H9 (cell line): ENCODE measurements around the gene YWHAQ. TPM values are rescaled to one million over a fixed set of nuclear protein-coding genes. Genes with fewer than 3 reads are reported as not detected.
"Not testable (repeated sequence)": the region's sequence is repeated elsewhere in the genome, so short reads cannot be mapped to it uniquely, and the experiment has no call there.

ENCODE experiments used
- DNase-seq: peaks from one replicate; pipeline ENCODE4 v3.0.0-alpha.2; 2017
- H2AFZ ChIP-seq: one replicate; pipeline ENCODE4 v1.6.1; 2013; ENCODE audit warnings: mild to moderate bottlenecking, low read length, control low read depth, moderate library complexity
- H2AK5ac ChIP-seq: 2 replicates; pipeline ENCODE4 v1.6.1; 2013; ENCODE audit warnings: low read length, control low read depth, mixed read lengths; ENCODE audit not compliant: insufficient read length
- H2BK120ac ChIP-seq: one replicate; pipeline ENCODE4 v1.6.1; 2013; ENCODE audit warnings: low read depth, mild to moderate bottlenecking, low read length, control low read depth, inconsistent platforms; ENCODE audit not compliant: poor library complexity, severe bottlenecking
- H2BK12ac ChIP-seq: 2 replicates; pipeline ENCODE4 v1.6.1; 2013; ENCODE audit warnings: low read length, control low read depth, mixed read lengths, low read depth; ENCODE audit not compliant: insufficient read length
- H2BK15ac ChIP-seq: 2 replicates; pipeline ENCODE4 v1.6.1; 2013; ENCODE audit warnings: low read depth, low read length, control low read depth
- H2BK20ac ChIP-seq: one replicate; pipeline ENCODE4 v1.6.1; 2013; ENCODE audit warnings: low read depth, mild to moderate bottlenecking, low read length, control low read depth, inconsistent platforms; ENCODE audit not compliant: poor library complexity, severe bottlenecking
- H2BK5ac ChIP-seq: 2 replicates; pipeline ENCODE4 v1.6.1; 2013; ENCODE audit warnings: low read length, control low read depth, mixed read lengths; ENCODE audit not compliant: insufficient read length
- H3K14ac ChIP-seq: 2 replicates; pipeline ENCODE4 v1.6.1; 2013; ENCODE audit warnings: low read length, control low read depth; ENCODE audit not compliant: insufficient read depth
- H3K18ac ChIP-seq: 2 replicates; pipeline ENCODE4 v1.6.1; 2013; ENCODE audit warnings: low read depth, mild to moderate bottlenecking, mixed read lengths, low read length, control low read depth; ENCODE audit not compliant: insufficient read length
- H3K23ac ChIP-seq: 2 replicates; pipeline ENCODE4 v1.6.1; 2013; ENCODE audit warnings: low read length, control low read depth, mixed read lengths, low read depth; ENCODE audit not compliant: insufficient read length
- H3K23me2 ChIP-seq: 2 replicates; pipeline ENCODE4 v1.6.1; 2013; ENCODE audit warnings: low read depth, mild to moderate bottlenecking, mixed read lengths, low read length, control low read depth; ENCODE audit not compliant: insufficient read length, poor library complexity, severe bottlenecking
- H3K27ac ChIP-seq: 2 replicates; pipeline ENCODE4 v1.5.1; 2013; ENCODE audit warnings: low read length, control low read depth, mixed read lengths, low read depth; ENCODE audit not compliant: insufficient read length
- H3K27me3 ChIP-seq: 2 replicates; pipeline ENCODE4 v1.6.1; 2013; ENCODE audit warnings: low read length, control low read depth, inconsistent platforms; ENCODE audit not compliant: insufficient read depth
- H3K4ac ChIP-seq: 2 replicates; pipeline ENCODE4 v1.6.1; 2013; ENCODE audit warnings: low read depth, mild to moderate bottlenecking, control low read depth, inconsistent platforms, low read length, moderate library complexity
- H3K4me1 ChIP-seq: 2 replicates; pipeline ENCODE4 v1.6.1; 2013; ENCODE audit warnings: low read length, control low read depth, inconsistent platforms; ENCODE audit not compliant: insufficient read depth
- H3K4me2 ChIP-seq: 2 replicates; pipeline ENCODE4 v1.6.1; 2013; ENCODE audit warnings: low read length, control low read depth, mixed read lengths; ENCODE audit not compliant: insufficient read length, insufficient read depth
- H3K56ac ChIP-seq: 2 replicates; pipeline ENCODE4 v1.6.1; 2013; ENCODE audit warnings: low read depth, mild to moderate bottlenecking, mixed read lengths, low read length, control low read depth; ENCODE audit not compliant: insufficient read length
- H3K79me1 ChIP-seq: 2 replicates; pipeline ENCODE4 v1.6.1; 2013; ENCODE audit warnings: low read depth, mild to moderate bottlenecking, moderate library complexity, low read length, control low read depth, inconsistent platforms; ENCODE audit not compliant: insufficient read depth, poor library complexity, severe bottlenecking
- H3K79me2 ChIP-seq: 2 replicates; pipeline ENCODE4 v1.6.1; 2013; ENCODE audit warnings: low read length, control low read depth, inconsistent platforms; ENCODE audit not compliant: insufficient read depth
- H3K9ac ChIP-seq: 2 replicates; pipeline ENCODE4 v1.6.1; 2013; ENCODE audit warnings: low read length, control low read depth, mixed read lengths; ENCODE audit not compliant: insufficient read length; ENCODE audit errors: extremely low read depth
- H3K9me3 ChIP-seq: one replicate; pipeline ENCODE4 v1.6.1; 2013; ENCODE audit warnings: low read depth, low read length, inconsistent platforms; ENCODE audit not compliant: control insufficient read depth
- H3T11ph ChIP-seq: one replicate; pipeline ENCODE4 v1.6.1; 2013; ENCODE audit warnings: mild to moderate bottlenecking, low read length, control low read depth, inconsistent platforms
- H4K20me1 ChIP-seq: one replicate; pipeline ENCODE4 v1.6.1; 2013; ENCODE audit not compliant: control insufficient read depth, insufficient read length, insufficient read depth
- H4K5ac ChIP-seq: 2 replicates; pipeline ENCODE4 v1.6.1; 2013; ENCODE audit warnings: low read depth, mild to moderate bottlenecking, mixed read lengths, low read length, control low read depth; ENCODE audit not compliant: insufficient read length
- H4K8ac ChIP-seq: replicated peaks from 2 replicates; pipeline ENCODE4 v1.6.1; 2013; ENCODE audit warnings: low read length, control low read depth, mixed read lengths, low read depth; ENCODE audit not compliant: insufficient read length
- H4K91ac ChIP-seq: 2 replicates; pipeline ENCODE4 v1.6.1; 2013; ENCODE audit warnings: low read depth, mild to moderate bottlenecking, moderate library complexity, mixed read lengths, low read length, control low read depth; ENCODE audit not compliant: insufficient read length
- H3K27ac Mint-ChIP-seq, 3 experiments: 2 replicates in 2 of 3; 3 replicates in 1 of 3; pipeline ENCODE4 v1.8.0; 2020 to 2021; ENCODE audit warnings: mixed read lengths in 3 of 3, mild to moderate bottlenecking in 1 of 3, moderate library complexity in 1 of 3
- H3K27me3 Mint-ChIP-seq: 2 replicates; pipeline ENCODE4 v1.8.0; 2021; ENCODE audit warnings: low read depth, mild to moderate bottlenecking, moderate library complexity, mixed read lengths
- H3K36me3 Mint-ChIP-seq, 3 experiments: 2 replicates in 2 of 3; 3 replicates in 1 of 3; pipeline ENCODE4 v1.8.0; 2020 to 2021; ENCODE audit warnings: low read depth in 3 of 3, mixed read lengths in 3 of 3; ENCODE audit not compliant: insufficient read depth in 1 of 3
- H3K4me1 Mint-ChIP-seq, 2 experiments: 2 replicates each; pipeline ENCODE4 v1.8.0; 2020; ENCODE audit warnings: mixed read lengths in 2 of 2
- H3K4me3 Mint-ChIP-seq, 2 experiments: 2 replicates in 1 of 2; 3 replicates in 1 of 2; pipeline ENCODE4 v1.8.0; 2020 to 2021; ENCODE audit warnings: mild to moderate bottlenecking in 2 of 2, mixed read lengths in 2 of 2, moderate library complexity in 1 of 2
- H3K9me3 Mint-ChIP-seq, 2 experiments: 2 replicates in 1 of 2; 3 replicates in 1 of 2; pipeline ENCODE4 v1.8.0; 2020; ENCODE audit warnings: mild to moderate bottlenecking in 2 of 2, mixed read lengths in 2 of 2, moderate library complexity in 1 of 2
- WGBS: extraction: QIAGEN DNeasy Blood & Tissue Kit; methylation state at CpG from one replicate; pipeline ENCODE4 v1.1.7; 2013; ENCODE audit warnings: missing lambda C conversion rate, low lambda C conversion rate, mixed read lengths; ENCODE audit not compliant: insufficient read length; ENCODE audit errors: extremely low coverage; 5-methylcytosine and 5-hydroxymethylcytosine counted together
- total RNA-seq: library from RNA; stranded (reverse); gene quantifications from 2 replicates; pipeline ENCODE4 v1.2.1, GENCODE V29; 2021
- TF ChIP-seq, protein P1 (sequence below): fragments of 200-600 bp; sonication (generic); conservative IDR thresholded peaks from 3 replicates; pipeline ENCODE4 v1.8.0; 2021; ENCODE audit warnings: antibody characterized with exemption, mild to moderate bottlenecking

YWHAQ gene
- total RNA-seq, 1 experiment from 2014 or later, result 374 TPM

DNA sequence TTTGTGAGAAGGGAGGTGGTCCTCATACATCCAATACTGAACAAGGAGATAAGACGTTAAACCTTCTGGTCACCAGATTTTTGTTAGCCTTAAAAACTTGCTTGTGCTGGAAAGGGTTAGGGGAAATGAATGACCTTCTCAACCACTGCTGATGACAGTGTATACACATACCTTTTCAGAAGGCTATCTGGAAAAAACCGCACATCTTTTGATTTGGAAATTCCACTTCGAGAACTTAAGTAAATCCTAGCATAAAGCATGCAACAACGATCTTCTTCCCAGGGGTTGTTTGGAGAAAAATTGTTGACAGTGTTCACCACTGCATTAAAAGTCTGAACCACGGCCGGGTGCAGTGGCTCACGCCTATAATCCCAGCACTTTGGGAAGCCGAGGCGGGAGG lies 7.6 kb downstream of the YWHAQ start:
- DNase-seq, result no peak
- Histone ChIP-seq H4K20me1 (no peaks in the 10 kb centered on the region), H3K27me3 (no peaks in the 10 kb centered on the region), H3K79me1 (peaks cover 6% of the 10 kb centered on the region), H3K23ac (no peak overlapping the region), H3K23me2 (no peaks in the 10 kb centered on the region), H3K9ac (no peak overlapping the region), H3K9me3 (no peaks in the 10 kb centered on the region), H3T11ph (no peak overlapping the region), H3K4ac (no peak overlapping the region), H2BK20ac (no peak overlapping the region), H2AK5ac (no peak overlapping the region), H3K4me2 (no peak overlapping the region), H2AFZ (no peak overlapping the region), H3K56ac (no peak overlapping the region), H4K5ac (no peak overlapping the region), H2BK15ac (no peak overlapping the region), H3K27ac (no peak overlapping the region), H3K14ac (no peak overlapping the region), H4K91ac (no peak overlapping the region), H2BK12ac (no peak overlapping the region), H3K4me1 (peaks cover 3% of the 10 kb centered on the region; the same call in 1 of the 2 replicates), H3K18ac (no peak overlapping the region), H4K8ac (no peak overlapping the region), H2BK120ac (no peak overlapping the region), H2BK5ac (no peak overlapping the region), H3K79me2 (peaks cover 81% of the 10 kb centered on the region; the same call in 1 of the 2 replicates)
- Mint-ChIP-seq H3K4me3 (no peak overlapping the region), H3K4me1 (peaks cover 55 to 56% of the 10 kb centered on the region in 2 experiments), H3K27me3 (no peaks in the 10 kb centered on the region), H3K27ac (0 out of 7 replicates have a peak overlapping the region, but pooled peaks of 1 of the 3 experiments have one; percentile 45), H3K36me3 (peaks cover 24 to 48% (median 41%) of the 10 kb centered on the region in 3 experiments; a peak in 6 of 7 replicates), H3K9me3 (peaks cover 0 to 2% of the 10 kb centered on the region in 2 experiments; a peak in 1 of 5 replicates)
- TF ChIP-seq, protein P1, sequence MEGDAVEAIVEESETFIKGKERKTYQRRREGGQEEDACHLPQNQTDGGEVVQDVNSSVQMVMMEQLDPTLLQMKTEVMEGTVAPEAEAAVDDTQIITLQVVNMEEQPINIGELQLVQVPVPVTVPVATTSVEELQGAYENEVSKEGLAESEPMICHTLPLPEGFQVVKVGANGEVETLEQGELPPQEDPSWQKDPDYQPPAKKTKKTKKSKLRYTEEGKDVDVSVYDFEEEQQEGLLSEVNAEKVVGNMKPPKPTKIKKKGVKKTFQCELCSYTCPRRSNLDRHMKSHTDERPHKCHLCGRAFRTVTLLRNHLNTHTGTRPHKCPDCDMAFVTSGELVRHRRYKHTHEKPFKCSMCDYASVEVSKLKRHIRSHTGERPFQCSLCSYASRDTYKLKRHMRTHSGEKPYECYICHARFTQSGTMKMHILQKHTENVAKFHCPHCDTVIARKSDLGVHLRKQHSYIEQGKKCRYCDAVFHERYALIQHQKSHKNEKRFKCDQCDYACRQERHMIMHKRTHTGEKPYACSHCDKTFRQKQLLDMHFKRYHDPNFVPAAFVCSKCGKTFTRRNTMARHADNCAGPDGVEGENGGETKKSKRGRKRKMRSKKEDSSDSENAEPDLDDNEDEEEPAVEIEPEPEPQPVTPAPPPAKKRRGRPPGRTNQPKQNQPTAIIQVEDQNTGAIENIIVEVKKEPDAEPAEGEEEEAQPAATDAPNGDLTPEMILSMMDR, result no peak
- no CpG with 5 or more reads among the region's 9 CpGs for WGBS

DNA sequence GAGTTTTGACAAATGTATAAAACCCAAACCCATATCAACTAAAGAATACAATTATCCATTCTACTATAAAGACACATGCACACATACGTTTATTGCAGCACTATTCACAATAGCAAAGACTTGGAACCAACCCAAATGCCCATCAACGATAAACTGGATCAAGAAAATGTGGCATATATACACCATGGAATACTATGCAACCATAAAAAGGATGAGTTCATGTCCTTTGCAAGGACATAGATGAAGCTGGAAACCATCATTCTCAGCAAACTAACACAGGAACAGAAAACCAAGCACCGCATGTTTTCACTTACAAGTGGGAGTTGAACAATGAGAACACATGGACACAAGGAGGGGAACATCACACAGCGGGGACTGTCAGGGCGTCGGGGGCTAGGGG lies 9.1 kb downstream of the YWHAQ start:
- not testable (repeated sequence) for H2AK5ac ChIP-seq, H3K4me3 Mint-ChIP-seq, H3K14ac ChIP-seq, H3T11ph ChIP-seq, H3K79me1 ChIP-seq, H4K91ac ChIP-seq, H3K56ac ChIP-seq, H4K20me1 ChIP-seq, H3K4me2 ChIP-seq, H3K9ac ChIP-seq, H2BK12ac ChIP-seq, H3K4me1 ChIP-seq, H2BK120ac ChIP-seq, H3K9me3 ChIP-seq, H3K27me3 Mint-ChIP-seq, H3K18ac ChIP-seq, H3K27ac ChIP-seq, H2BK20ac ChIP-seq, H3K23ac ChIP-seq, H3K27me3 ChIP-seq, H2AFZ ChIP-seq, H3K23me2 ChIP-seq, H4K5ac ChIP-seq, H4K8ac ChIP-seq, H3K9me3 Mint-ChIP-seq, H2BK5ac ChIP-seq, H2BK15ac ChIP-seq, DNase-seq, H3K4ac ChIP-seq
- H3K79me2 ChIP-seq, result peaks cover 78% of the 10 kb centered on the region; the same call in 1 of the 2 replicates
- Mint-ChIP-seq H3K4me1 (peaks cover 42% of the 10 kb centered on the region in 2 experiments), H3K36me3 (peaks cover 21 to 46% (median 37%) of the 10 kb centered on the region in 3 experiments; a peak in 6 of 7 replicates), H3K27ac (peak overlapping the region in 1 of 3 experiments; percentile 22; a peak in 1 of 7 replicates)
- WGBS, result no CpG with 5 or more reads among the region's 6 CpGs
